Progenitor cell of endocrine pancreas (in vitro differentiated cells): ENCODE measurements around the gene CTNNA2. TPM values are rescaled to one million over a fixed set of nuclear protein-coding genes. Genes with fewer than 3 reads are reported as not detected.

Experiments
- DNase-seq: peaks from one replicate; pipeline ENCODE4 v3.0.0; 2021; ENCODE audit warnings: low spot score; ENCODE audit not compliant: unreplicated experiment
- H3K27ac Mint-ChIP-seq: 2 replicates; pipeline ENCODE4 v1.8.0; 2021; ENCODE audit warnings: mild to moderate bottlenecking, moderate library complexity, mixed read lengths
- H3K27me3 Mint-ChIP-seq: 2 replicates; pipeline ENCODE4 v1.8.0; 2021; ENCODE audit warnings: mixed read lengths
- H3K36me3 Mint-ChIP-seq: 2 replicates; pipeline ENCODE4 v1.8.0; 2022; ENCODE audit warnings: mixed read lengths; ENCODE audit not compliant: insufficient read depth
- H3K4me1 Mint-ChIP-seq: 2 replicates; pipeline ENCODE4 v1.8.0; 2021; ENCODE audit warnings: low read depth, mixed read lengths
- H3K4me3 Mint-ChIP-seq: 2 replicates; pipeline ENCODE4 v1.8.0; 2021; ENCODE audit warnings: low read depth, mild to moderate bottlenecking, moderate library complexity, mixed read lengths
- H3K9me3 Mint-ChIP-seq: 2 replicates; pipeline ENCODE4 v1.8.0; 2021; ENCODE audit warnings: low read depth, mixed read lengths
- total RNA-seq: library from RNA; stranded (reverse); gene quantifications from 2 replicates; pipeline ENCODE4 v1.2.1, GENCODE V29; 2021
- TF ChIP-seq, protein P1 (sequence below): fragments of 200-600 bp; sonication (generic); IDR thresholded peaks from one replicate; pipeline ENCODE4 v1.5.0; 2021; ENCODE audit warnings: antibody characterized with exemption, mild to moderate bottlenecking; ENCODE audit not compliant: unreplicated experiment

Gene CTNNA2
- total RNA-seq, 1 donor from 2014 or later: 10.2 TPM

DNA sequence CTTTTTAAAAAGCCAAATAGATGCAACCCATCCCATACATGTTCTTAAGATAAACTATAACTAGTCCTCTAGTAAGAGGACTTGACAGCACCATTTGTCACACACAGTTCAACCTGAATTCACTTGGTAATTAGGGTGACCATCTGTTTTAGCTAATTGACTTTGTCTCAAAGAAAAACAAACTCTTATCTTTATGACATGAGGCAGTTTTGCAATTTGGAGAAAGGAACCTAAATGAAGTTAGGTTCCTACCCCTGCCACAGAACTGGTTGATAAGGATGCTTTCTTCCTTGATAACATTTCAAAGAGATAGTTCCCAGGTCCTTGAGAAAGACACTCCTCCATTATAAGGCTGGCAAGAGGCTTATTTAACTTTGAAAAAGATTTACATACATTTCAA lies 849.1 kb downstream of the CTNNA2 start:
- Mint-ChIP-seq H3K27me3 (peaks cover 6% of the 10 kb centered on the region), H3K4me3 (no peak overlapping the region), H3K4me1 (peaks cover 22% of the 10 kb centered on the region), H3K9me3 (no peaks in the 10 kb centered on the region), H3K27ac (no peak overlapping the region), H3K36me3 (no peaks in the 10 kb centered on the region)
- TF ChIP-seq, protein P1, sequence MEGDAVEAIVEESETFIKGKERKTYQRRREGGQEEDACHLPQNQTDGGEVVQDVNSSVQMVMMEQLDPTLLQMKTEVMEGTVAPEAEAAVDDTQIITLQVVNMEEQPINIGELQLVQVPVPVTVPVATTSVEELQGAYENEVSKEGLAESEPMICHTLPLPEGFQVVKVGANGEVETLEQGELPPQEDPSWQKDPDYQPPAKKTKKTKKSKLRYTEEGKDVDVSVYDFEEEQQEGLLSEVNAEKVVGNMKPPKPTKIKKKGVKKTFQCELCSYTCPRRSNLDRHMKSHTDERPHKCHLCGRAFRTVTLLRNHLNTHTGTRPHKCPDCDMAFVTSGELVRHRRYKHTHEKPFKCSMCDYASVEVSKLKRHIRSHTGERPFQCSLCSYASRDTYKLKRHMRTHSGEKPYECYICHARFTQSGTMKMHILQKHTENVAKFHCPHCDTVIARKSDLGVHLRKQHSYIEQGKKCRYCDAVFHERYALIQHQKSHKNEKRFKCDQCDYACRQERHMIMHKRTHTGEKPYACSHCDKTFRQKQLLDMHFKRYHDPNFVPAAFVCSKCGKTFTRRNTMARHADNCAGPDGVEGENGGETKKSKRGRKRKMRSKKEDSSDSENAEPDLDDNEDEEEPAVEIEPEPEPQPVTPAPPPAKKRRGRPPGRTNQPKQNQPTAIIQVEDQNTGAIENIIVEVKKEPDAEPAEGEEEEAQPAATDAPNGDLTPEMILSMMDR: no peak
- no peak for DNase-seq

DNA sequence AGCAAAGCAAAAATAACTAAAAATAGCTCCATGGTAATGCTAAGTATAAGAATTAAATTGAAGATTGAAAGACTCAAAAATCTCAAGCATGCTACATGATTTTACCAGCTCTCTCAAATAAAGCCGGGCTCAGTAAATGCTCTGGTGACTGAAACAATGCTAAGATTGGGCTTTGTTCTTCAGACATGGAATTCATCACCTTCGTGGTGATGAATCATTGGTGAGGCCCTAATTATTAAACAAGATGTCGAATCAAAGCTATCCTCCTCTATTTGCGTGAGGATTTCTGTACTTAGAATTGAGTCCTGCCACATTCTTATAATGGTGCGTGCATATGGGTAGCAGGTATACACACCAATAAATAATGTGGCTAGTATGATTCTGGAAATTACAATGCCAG lies 850.5 kb downstream of the CTNNA2 start:
- Mint-ChIP-seq H3K36me3 (no peaks in the 10 kb centered on the region), H3K4me3 (no peak overlapping the region), H3K9me3 (no peaks in the 10 kb centered on the region), H3K4me1 (peaks cover 22% of the 10 kb centered on the region), H3K27ac (no peak overlapping the region), H3K27me3 (peaks cover 6% of the 10 kb centered on the region)
- TF ChIP-seq, protein P1: no peak
- no peak for DNase-seq

DNA sequence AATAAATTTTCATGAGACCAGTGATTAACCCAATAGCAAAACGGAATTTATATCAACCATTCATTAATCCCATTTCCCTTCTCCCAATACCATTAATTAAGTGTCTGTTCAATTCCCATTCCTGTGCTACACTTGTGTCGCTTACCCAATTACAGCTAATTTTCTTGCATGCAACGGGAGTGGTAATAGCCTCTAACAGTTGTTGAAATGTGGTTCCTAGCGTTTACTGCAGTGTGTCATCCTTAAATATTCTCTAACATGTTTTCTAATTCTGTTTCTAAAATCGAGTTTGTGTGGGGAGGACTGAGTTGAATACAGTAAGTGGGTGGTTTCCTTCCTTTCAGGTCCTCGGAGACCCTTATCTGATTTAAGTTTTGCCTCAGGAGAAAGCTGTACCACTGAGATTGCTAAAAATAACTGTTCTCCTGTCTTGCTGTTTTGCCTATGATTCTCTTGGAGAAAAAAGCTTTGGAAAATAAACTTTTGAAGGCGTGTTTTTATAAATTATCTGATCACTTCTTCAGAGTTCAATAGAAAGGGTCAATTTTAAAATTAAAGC lies 851.0 kb downstream of the CTNNA2 start:
- Mint-ChIP-seq H3K9me3 (no peaks in the 10 kb centered on the region), H3K4me1 (peaks cover 22% of the 10 kb centered on the region), H3K36me3 (no peaks in the 10 kb centered on the region), H3K27ac (no peak overlapping the region), H3K27me3 (peaks cover 6% of the 10 kb centered on the region), H3K4me3 (no peak overlapping the region)
- no peak for DNase-seq
- TF ChIP-seq, protein P1: no peak

- Mint-ChIP-seq H3K4me1 (peaks cover 22% of the 10 kb centered on the region), H3K27me3 (peaks cover 6% of the 10 kb centered on the region), H3K36me3 (no peaks in the 10 kb centered on the region), H3K9me3 (no peaks in the 10 kb centered on the region), H3K4me3 (no peak overlapping the region), H3K27ac (no peak overlapping the region)
- no peak for DNase-seq
- TF ChIP-seq, protein P1: no peak
Measured at GRCh38 chr2:80364524-80365212, 851.8 kb downstream of the CTNNA2 start.

DNA sequence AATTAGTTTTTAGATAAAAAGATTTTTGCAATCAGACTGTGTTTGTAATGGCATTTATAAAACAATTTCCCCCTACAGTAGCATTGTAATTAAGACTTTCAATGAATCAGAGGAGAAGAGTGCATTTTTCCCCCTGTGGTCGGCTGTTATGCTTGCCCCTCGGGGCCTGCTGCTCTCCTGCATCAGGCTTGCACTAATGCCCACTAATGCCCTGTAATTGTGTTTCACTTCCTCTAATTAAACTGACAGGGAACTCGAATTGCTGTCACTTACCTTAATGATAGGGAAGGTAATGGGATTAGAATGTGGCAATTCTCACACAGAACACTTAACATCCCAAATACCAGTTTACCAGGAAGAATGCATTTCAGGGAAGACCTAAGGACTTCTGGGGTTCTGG lies 852.9 kb downstream of the CTNNA2 start:
- Mint-ChIP-seq H3K27ac (no peak overlapping the region), H3K4me1 (peaks cover 22% of the 10 kb centered on the region), H3K36me3 (no peaks in the 10 kb centered on the region), H3K27me3 (peaks cover 6% of the 10 kb centered on the region), H3K4me3 (no peak overlapping the region), H3K9me3 (no peaks in the 10 kb centered on the region)
- TF ChIP-seq, protein P1: no peak
- DNase-seq: no peak
